COR-L47 (cell line): Measurements from ENCODE around the gene OGFR.

ENCODE experiments used
- DNase-seq: peaks from one replicate; lab custom pipeline; 2025; lab: John Stamatoyannopoulos, UW

OGFR gene

GRCh38 chr20:62804627-62805154, at the start of gene OGFR:
TSS of gene OGFR (plus strand) at chr20:62804835. CDS start at chr20:62804860, 25 bp downstream.
- DNase-seq: peak; percentile 48

- DNase-seq: no peak
Observed at GRCh38 chr20:62754991-62755356, 49.7 kb upstream of the OGFR start.

GRCh38 chr20:62755817-62756724, 48.6 kb upstream of the OGFR start:
- DNase-seq: no peak

- DNase-seq: no peak
Observed at GRCh38 chr20:62758226-62758912, 46.3 kb upstream of the OGFR start.

- DNase-seq: no peak
Observed at GRCh38 chr20:62759981-62760431, 44.6 kb upstream of the OGFR start.

- no peak for DNase-seq
Observed at GRCh38 chr20:62760471-62760855, 44.2 kb upstream of the OGFR start.

GRCh38 chr20:62760856-62761758, 43.5 kb upstream of the OGFR start:
- DNase-seq: no peak

GRCh38 chr20:62761759-62762131, 42.9 kb upstream of the OGFR start:
- no peak for DNase-seq

- DNase-seq: no peak
Observed at GRCh38 chr20:62762376-62762775, 42.3 kb upstream of the OGFR start.

- no peak for DNase-seq
Observed at GRCh38 chr20:62762801-62763368, 41.8 kb upstream of the OGFR start.

GRCh38 chr20:62763404-62763803, 41.2 kb upstream of the OGFR start:
- DNase-seq: no peak

GRCh38 chr20:62764156-62764935, 40.3 kb upstream of the OGFR start:
- no peak for DNase-seq

- DNase-seq: no peak
Observed at GRCh38 chr20:62765021-62765420, 39.6 kb upstream of the OGFR start.

- no peak for DNase-seq
Observed at GRCh38 chr20:62765432-62766070, 39.1 kb upstream of the OGFR start.

- DNase-seq: no peak
Observed at GRCh38 chr20:62766071-62766450, 38.6 kb upstream of the OGFR start.

GRCh38 chr20:62766716-62767115, 37.9 kb upstream of the OGFR start:
- DNase-seq: peak; percentile 26

GRCh38 chr20:62768234-62768546, 36.4 kb upstream of the OGFR start:
- no peak for DNase-seq

GRCh38 chr20:62768551-62769287, 35.9 kb upstream of the OGFR start:
- DNase-seq: peak; percentile 52

GRCh38 chr20:62769346-62770071, 35.1 kb upstream of the OGFR start:
- no peak for DNase-seq
